ENCODE measurements around the gene SGIP1.

Gene SGIP1

GRCh38 chr1:66777831-66778230, 243.9 kb downstream of the SGIP1 start:
- Histone ChIP-seq H3K9ac (ENCODE audit: low read length) (no peak overlapping the region), H3F3A (ENCODE audit: insufficient read depth, low read length) (no peaks in the 10 kb centered on the region), H3K9me2 (ENCODE audit: low read depth, low read length) (no peaks in the 10 kb centered on the region), H3K27ac (ENCODE audit: low read depth, low read length, poor library complexity, severe bottlenecking) (no peak overlapping the region), H2AFZ (ENCODE audit: low read length) (no peak overlapping the region), H4K20me1 (ENCODE audit: insufficient read depth, low read length) (no peaks in the 10 kb centered on the region), H3K27me3 (ENCODE audit: insufficient read depth, low read length) (no peaks in the 10 kb centered on the region), H3K36me3 (ENCODE audit: insufficient read depth, low read length) (no peaks in the 10 kb centered on the region), H3K4me3 (ENCODE audit: low read depth, low read length, poor library complexity, severe bottlenecking) (no peak overlapping the region), H3K4me1 (ENCODE audit: insufficient read depth, low read length, severe bottlenecking) (no peaks in the 10 kb centered on the region), H3K4me2 (ENCODE audit: low read length) (no peak overlapping the region), H3K9me3 (ENCODE audit: low read length) (no peaks in the 10 kb centered on the region), H3K79me2 (ENCODE audit: insufficient read depth, low read length) (no peaks in the 10 kb centered on the region)
- no peak for TF ChIP-seq EZH2 (IDR thresholded peaks at IDR 0.05; ENCODE audit: borderline replicate concordance, low read length)
- TF ChIP-seq CTCF (IDR thresholded peaks at IDR 0.05; ENCODE audit: low read length): no peak

GRCh38 chr1:66778266-66778665, 244.3 kb downstream of the SGIP1 start:
- H3K9me2 ChIP-seq (ENCODE audit: low read depth, low read length): no peaks in the 10 kb centered on the region
- H4K20me1 ChIP-seq (ENCODE audit: insufficient read depth, low read length): no peaks in the 10 kb centered on the region
- H3K9ac ChIP-seq (ENCODE audit: low read length): no peak overlapping the region
- no peak for TF ChIP-seq CTCF (IDR thresholded peaks at IDR 0.05; ENCODE audit: low read length)
- no peak for TF ChIP-seq EZH2 (IDR thresholded peaks at IDR 0.05; ENCODE audit: borderline replicate concordance, low read length)
- no peak overlapping the region for H3K4me3 ChIP-seq (ENCODE audit: low read depth, low read length, poor library complexity, severe bottlenecking)
- no peaks in the 10 kb centered on the region for H3K9me3 ChIP-seq (ENCODE audit: low read length)
- H3K79me2 ChIP-seq (ENCODE audit: insufficient read depth, low read length): no peaks in the 10 kb centered on the region
- no peaks in the 10 kb centered on the region for H3K36me3 ChIP-seq (ENCODE audit: insufficient read depth, low read length)
- H2AFZ ChIP-seq (ENCODE audit: low read length): no peak overlapping the region
- H3K4me2 ChIP-seq (ENCODE audit: low read length): no peak overlapping the region
- H3F3A ChIP-seq (ENCODE audit: insufficient read depth, low read length): no peaks in the 10 kb centered on the region
- no peaks in the 10 kb centered on the region for H3K4me1 ChIP-seq (ENCODE audit: insufficient read depth, low read length, severe bottlenecking)
- H3K27ac ChIP-seq (ENCODE audit: low read depth, low read length, poor library complexity, severe bottlenecking): no peak overlapping the region
- H3K27me3 ChIP-seq (ENCODE audit: insufficient read depth, low read length): no peaks in the 10 kb centered on the region

GRCh38 chr1:66778969-66779368, 245.0 kb downstream of the SGIP1 start:
- Histone ChIP-seq H2AFZ (ENCODE audit: low read length) (no peak overlapping the region), H3K79me2 (ENCODE audit: insufficient read depth, low read length) (no peaks in the 10 kb centered on the region), H3K36me3 (ENCODE audit: insufficient read depth, low read length) (no peaks in the 10 kb centered on the region), H3K9me2 (ENCODE audit: low read depth, low read length) (no peaks in the 10 kb centered on the region), H3K4me1 (ENCODE audit: insufficient read depth, low read length, severe bottlenecking) (no peaks in the 10 kb centered on the region), H3K27ac (ENCODE audit: low read depth, low read length, poor library complexity, severe bottlenecking) (no peak overlapping the region), H3K4me2 (ENCODE audit: low read length) (no peak overlapping the region), H3F3A (ENCODE audit: insufficient read depth, low read length) (no peaks in the 10 kb centered on the region), H4K20me1 (ENCODE audit: insufficient read depth, low read length) (no peaks in the 10 kb centered on the region), H3K27me3 (ENCODE audit: insufficient read depth, low read length) (no peaks in the 10 kb centered on the region), H3K9me3 (ENCODE audit: low read length) (no peaks in the 10 kb centered on the region), H3K9ac (ENCODE audit: low read length) (no peak overlapping the region), H3K4me3 (ENCODE audit: low read depth, low read length, poor library complexity, severe bottlenecking) (no peak overlapping the region)
- no peak for TF ChIP-seq CTCF (IDR thresholded peaks at IDR 0.05; ENCODE audit: low read length)
- TF ChIP-seq EZH2 (IDR thresholded peaks at IDR 0.05; ENCODE audit: borderline replicate concordance, low read length): no peak
